GM12878 (cell line): Measurements from ENCODE around the gene NIP7. TPM values are rescaled to one million over a fixed set of nuclear protein-coding genes. Genes with fewer than 3 reads are reported as not detected.

Experiments used
- ATF7 ChIP-seq: fragments of 450-650 bp; IDR thresholded peaks from 2 replicates; pipeline ENCODE4 v1.6.1; 2016; ENCODE audit warnings: low read depth, mild to moderate bottlenecking
- BCL11A ChIP-seq: IDR thresholded peaks from 2 replicates; pipeline ENCODE4 v1.6.1; 2011; ENCODE audit warnings: low read depth, low read length
- BMI1 ChIP-seq: fragments of 450-650 bp; IDR thresholded peaks from 2 replicates; pipeline ENCODE4 v1.6.1; 2016; ENCODE audit warnings: mild to moderate bottlenecking, moderate library complexity, borderline replicate concordance
- E2F4 ChIP-seq: IDR thresholded peaks from 2 replicates; pipeline ENCODE4 v1.6.1; 2012; ENCODE audit warnings: low read depth, low read length, improper control_type of control experiment
- ESRRA ChIP-seq: IDR thresholded peaks from 2 replicates; pipeline ENCODE4 v1.6.1; 2012; ENCODE audit warnings: mild to moderate bottlenecking, low read length, improper control_type of control experiment
- ETV6 ChIP-seq, 2 experiments: fragments of 450-650 bp in 1 of 2; IDR thresholded peaks in 1 of 2; conservative IDR thresholded peaks in 1 of 2; 2 replicates each; pipeline ENCODE4 v1.6.1; 2014; ENCODE audit warnings: antibody characterized with exemption in 1 of 2, borderline replicate concordance in 1 of 2, low read depth in 1 of 2, mild to moderate bottlenecking in 1 of 2, moderate library complexity in 1 of 2
- GABPA ChIP-seq: IDR thresholded peaks from 2 replicates; pipeline ENCODE4 v1.6.1; 2014; ENCODE audit warnings: antibody characterized with exemption, low read depth, mild to moderate bottlenecking, inconsistent platforms
- IKZF1 ChIP-seq: fragments of 450-650 bp; conservative IDR thresholded peaks from 2 replicates; pipeline ENCODE4 v1.6.1; 2017; ENCODE audit warnings: antibody characterized with exemption, mild to moderate bottlenecking
- MEF2A ChIP-seq: IDR thresholded peaks from 2 replicates; pipeline ENCODE4 v1.6.1; 2011; ENCODE audit warnings: low read depth, mild to moderate bottlenecking, low read length, moderate library complexity; ENCODE audit not compliant: insufficient read depth
- MEF2B ChIP-seq: fragments of 450-650 bp; IDR thresholded peaks from 2 replicates; pipeline ENCODE4 v1.6.1; 2018; ENCODE audit warnings: mild to moderate bottlenecking, moderate library complexity; ENCODE audit not compliant: partially characterized antibody, poor library complexity, severe bottlenecking
- MTA2 ChIP-seq: fragments of 450-650 bp; IDR thresholded peaks from 2 replicates; pipeline ENCODE4 v1.6.1; 2016; ENCODE audit warnings: low read depth, mild to moderate bottlenecking, moderate library complexity
- NFIC ChIP-seq: IDR thresholded peaks from 2 replicates; pipeline ENCODE4 v1.6.1; 2012; ENCODE audit warnings: low read depth, mild to moderate bottlenecking, inconsistent platforms, low read length, moderate library complexity
- NKRF ChIP-seq: fragments of 450-650 bp; conservative IDR thresholded peaks from 2 replicates; pipeline ENCODE4 v1.6.1; 2017; ENCODE audit warnings: mild to moderate bottlenecking, moderate library complexity
- PAX8 ChIP-seq: fragments of 450-650 bp; IDR thresholded peaks from 2 replicates; pipeline ENCODE4 v1.6.1; 2017; ENCODE audit warnings: mild to moderate bottlenecking, moderate library complexity
- RB1 ChIP-seq: fragments of 450-650 bp; formaldehyde crosslinking; IDR thresholded peaks from 2 replicates; pipeline ENCODE4 v1.6.1; 2017; ENCODE audit warnings: mild to moderate bottlenecking, borderline replicate concordance
- RCOR1 ChIP-seq: conservative IDR thresholded peaks from 2 replicates; pipeline ENCODE4 v1.6.1; 2012; ENCODE audit warnings: low read depth, low read length, improper control_type of control experiment
- RUNX3 ChIP-seq: IDR thresholded peaks from 2 replicates; pipeline ENCODE4 v1.6.1; 2012; ENCODE audit warnings: low read length, inconsistent platforms
- SMARCA5 ChIP-seq: fragments of 450-650 bp; IDR thresholded peaks from 2 replicates; pipeline ENCODE4 v1.6.1; 2017; ENCODE audit warnings: mild to moderate bottlenecking
- TARDBP ChIP-seq: IDR thresholded peaks from 2 replicates; pipeline ENCODE4 v1.6.1; 2016; ENCODE audit warnings: borderline replicate concordance
- YBX1 ChIP-seq: fragments of 450-650 bp; IDR thresholded peaks from 2 replicates; pipeline ENCODE4 v1.6.1; 2016; ENCODE audit warnings: antibody characterized with exemption
- ZNF592 ChIP-seq: fragments of 450-650 bp; IDR thresholded peaks from 2 replicates; pipeline ENCODE4 v1.6.1; 2017; ENCODE audit warnings: mild to moderate bottlenecking, moderate library complexity
- polyA plus RNA-seq, 11 experiments: library from polyadenylated mRNA; depleted of rRNA in 4 of 11; unstranded in 6 of 11; stranded (reverse) in 5 of 11; fragments of >200 nt; fragmentation: Nextera tagmentation in 4 of 11; fragmentation: Illumina TruSeq in 1 of 11; extraction: Ambion mirVana in 4 of 11; extraction: Trizol in 1 of 11; gene quantifications; 1 replicate in 1 of 11; 2 replicates in 10 of 11; pipeline versions ENCODE4 v1.2.1 to v1.2.3, GENCODE V29; 2011 to 2016; ENCODE audit warnings: inconsistent platforms in 2 of 11, missing spikeins in 2 of 11, low read depth in 1 of 11
- total RNA-seq, 4 experiments: library from RNA; depleted of rRNA in 3 of 4; stranded (reverse); fragments of >200 nt in 3 of 4; fragmentation: Illumina TruSeq in 1 of 4; extraction: Trizol in 1 of 4; gene quantifications; 2 replicates each; pipeline versions ENCODE4 v1.2.1 to v1.2.3, GENCODE V29; 2013 to 2021
- TF ChIP-seq, protein P1 (sequence below): fragments of 450-650 bp; IDR thresholded peaks from 2 replicates; pipeline ENCODE4 v1.6.1; 2017; ENCODE audit warnings: borderline replicate concordance

Gene NIP7
- total and polyA plus RNA-seq, 10 of the 15 experiments (the other 5 are each of a cell fraction or from before 2014, with no cell fraction given), result 18.8 to 62.9 (median 56.7) TPM

DNA sequence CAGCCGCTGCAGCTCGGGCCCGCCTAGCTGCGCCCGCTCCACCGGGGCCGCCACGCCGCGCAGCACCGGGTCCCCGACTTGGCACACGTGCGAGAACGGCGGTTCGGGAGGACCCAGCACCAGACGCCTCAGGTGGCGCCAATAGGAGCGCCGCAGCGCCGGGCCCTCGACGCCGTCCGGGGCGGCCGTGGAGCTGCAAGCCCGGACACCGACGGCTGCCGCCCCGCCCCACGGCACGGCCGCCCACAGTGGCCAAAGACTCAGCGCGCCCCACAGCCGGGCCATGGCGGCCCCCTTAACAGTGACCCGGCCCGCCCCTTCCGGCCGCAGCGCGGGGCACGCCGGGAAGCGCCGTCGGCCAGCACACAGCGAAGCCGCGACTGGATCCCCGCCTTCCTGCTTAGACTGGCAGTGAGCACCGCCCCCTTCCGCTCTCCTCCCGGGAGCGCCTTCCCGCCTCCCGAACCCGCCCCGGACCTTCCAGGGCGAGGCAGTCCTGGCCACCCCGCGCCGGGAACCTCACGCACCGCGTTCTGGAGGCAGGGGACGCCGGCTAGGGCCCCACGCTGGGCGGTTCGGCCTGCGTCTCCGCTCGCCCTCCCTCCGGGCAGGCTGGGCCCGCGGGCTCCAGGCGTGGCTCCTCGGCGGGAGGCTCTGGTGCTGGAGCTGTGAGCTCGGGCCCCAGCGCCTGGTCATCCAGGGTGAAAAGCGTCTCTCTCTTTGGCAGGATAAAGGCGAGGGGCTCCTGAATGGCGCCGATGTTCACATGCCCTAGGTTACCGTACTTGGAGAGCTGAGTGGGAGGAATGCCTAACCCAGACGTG is 9.1 kb upstream of the NIP7 start, which contains the start of gene PDF (continued):
- TF ChIP-seq PAX8 (no peak), RB1 (peak; percentile 93), IKZF1 (peak; percentile 95), E2F4 (no peak), TARDBP (no peak), MTA2 (no peak), YBX1 (no peak), MEF2A (no peak), ZNF592 (peak; percentile 72), ETV6 (conservative IDR thresholded peaks at IDR 0.05 in 1 of 2, IDR thresholded peaks at IDR 0.05 in 1 of 2; ENCODE audit: borderline replicate concordance in 1 of 2, low read depth in 1 of 2) (no peak), ATF7 (no peak), RCOR1 (no peak), NKRF (peak; percentile 96), NFIC (no peak), BCL11A (no peak), MEF2B (no peak), GABPA (peak; percentile 78), SMARCA5 (peak; percentile 49; the same call in 1 of the 2 replicates), BMI1 (no peak), ESRRA (no peak), RUNX3 (peak; percentile 36; the same call in 1 of the 2 replicates)
- TF ChIP-seq, protein P1, sequence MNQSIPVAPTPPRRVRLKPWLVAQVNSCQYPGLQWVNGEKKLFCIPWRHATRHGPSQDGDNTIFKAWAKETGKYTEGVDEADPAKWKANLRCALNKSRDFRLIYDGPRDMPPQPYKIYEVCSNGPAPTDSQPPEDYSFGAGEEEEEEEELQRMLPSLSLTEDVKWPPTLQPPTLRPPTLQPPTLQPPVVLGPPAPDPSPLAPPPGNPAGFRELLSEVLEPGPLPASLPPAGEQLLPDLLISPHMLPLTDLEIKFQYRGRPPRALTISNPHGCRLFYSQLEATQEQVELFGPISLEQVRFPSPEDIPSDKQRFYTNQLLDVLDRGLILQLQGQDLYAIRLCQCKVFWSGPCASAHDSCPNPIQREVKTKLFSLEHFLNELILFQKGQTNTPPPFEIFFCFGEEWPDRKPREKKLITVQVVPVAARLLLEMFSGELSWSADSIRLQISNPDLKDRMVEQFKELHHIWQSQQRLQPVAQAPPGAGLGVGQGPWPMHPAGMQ, result no peak
